Muscle of leg (tissue), 11 donors: ENCODE measurements around the gene CEBPE. TPM values are rescaled to one million over a fixed set of nuclear protein-coding genes. Genes with fewer than 3 reads are reported as not detected.

ENCODE experiments used
- DNase-seq: peaks from one replicate; pipeline ENCODE4 v3.0.0; 2013
- H3K27ac ChIP-seq: one replicate; pipeline ENCODE4 v1.5.1; 2013; ENCODE audit warnings: mild to moderate bottlenecking, low read length, control low read depth
- H3K27me3 ChIP-seq: one replicate; pipeline ENCODE4 v1.6.1; 2013; ENCODE audit warnings: low read length; ENCODE audit not compliant: control insufficient read depth, insufficient read depth
- H3K36me3 ChIP-seq: one replicate; pipeline ENCODE4 v1.6.1; 2013; ENCODE audit warnings: low read length; ENCODE audit not compliant: control insufficient read depth, insufficient read depth
- H3K4me1 ChIP-seq: one replicate; pipeline ENCODE4 v1.6.1; 2013; ENCODE audit warnings: low read length; ENCODE audit not compliant: control insufficient read depth, insufficient read depth
- H3K4me3 ChIP-seq: one replicate; pipeline ENCODE4 v1.5.1; 2013; ENCODE audit warnings: low read length, control low read depth
- H3K9me3 ChIP-seq: replicated peaks from 2 replicates; pipeline ENCODE4 v1.6.1; 2013; ENCODE audit warnings: low read depth, low read length; ENCODE audit not compliant: control insufficient read depth
- WGBS: methylation state at CpG from one replicate; pipeline ENCODE4 v1.1.5; 2013; ENCODE audit warnings: missing lambda C conversion rate; ENCODE audit not compliant: insufficient coverage; 5-methylcytosine and 5-hydroxymethylcytosine counted together
- polyA plus RNA-seq, 8 donors: library from polyadenylated mRNA; unstranded; fragments of 120-200 nt; gene quantifications; one replicate each; pipeline versions ENCODE4 v1.2.1 to v1.2.3, GENCODE V29; 2013; ENCODE audit warnings: inconsistent platforms in 1 of 8, low replicate concordance in 1 of 8; ENCODE audit not compliant: insufficient read length in 8 of 8, insufficient read depth in 1 of 8
- total RNA-seq: library from RNA; stranded (reverse); fragments of 120-200 nt; gene quantifications from one replicate; pipeline ENCODE4 v1.2.4, GENCODE V29; 2013

CEBPE gene
- total and polyA plus RNA-seq, 9 donors, result 0.12 to 0.33 (median 0.16) TPM

- no peak overlapping the region for H3K4me3 ChIP-seq
- no peak overlapping the region for H3K27ac ChIP-seq
- WGBS, result 78% methylated on average over 1 of the region's 3 CpGs
- H3K4me1 ChIP-seq, result no peaks in the 10 kb centered on the region
- H3K27me3 ChIP-seq, result no peaks in the 10 kb centered on the region
- no peak for DNase-seq
- H3K36me3 ChIP-seq, result no peaks in the 10 kb centered on the region
- H3K9me3 ChIP-seq, result no peaks in the 10 kb centered on the region
Observed at GRCh38 chr14:23130871-23131270, 11.8 kb upstream of the CEBPE start.

GRCh38 chr14:23129759-23130316 is 10.8 kb upstream of the CEBPE start:
- no peaks in the 10 kb centered on the region for H3K9me3 ChIP-seq
- no peak for DNase-seq
- no peaks in the 10 kb centered on the region for H3K4me1 ChIP-seq
- WGBS, result 69% methylated on average over 2 of the region's 7 CpGs
- H3K4me3 ChIP-seq, result no peak overlapping the region
- no peaks in the 10 kb centered on the region for H3K36me3 ChIP-seq
- no peaks in the 10 kb centered on the region for H3K27me3 ChIP-seq
- H3K27ac ChIP-seq, result no peak overlapping the region

GRCh38 chr14:23128969-23129758 is 10.1 kb upstream of the CEBPE start:
- H3K36me3 ChIP-seq, result no peaks in the 10 kb centered on the region

GRCh38 chr14:23127861-23128260 is 8.8 kb upstream of the CEBPE start:
- H3K4me1 ChIP-seq, result peaks cover 9% of the 10 kb centered on the region
- H3K4me3 ChIP-seq, result no peak overlapping the region
- no peak for DNase-seq
- H3K9me3 ChIP-seq, result no peaks in the 10 kb centered on the region
- no peaks in the 10 kb centered on the region for H3K36me3 ChIP-seq
- no peaks in the 10 kb centered on the region for H3K27me3 ChIP-seq
- WGBS, result 100% methylated on average over 1 of the region's 3 CpGs
- no peak overlapping the region for H3K27ac ChIP-seq

More at GRCh38 chr14:23128969-23129758, 10.1 kb upstream of the CEBPE start:
- Histone ChIP-seq H3K27me3 (no peaks in the 10 kb centered on the region), H3K27ac (no peak overlapping the region), H3K9me3 (no peaks in the 10 kb centered on the region), H3K4me1 (no peaks in the 10 kb centered on the region), H3K4me3 (no peak overlapping the region)
- WGBS, result 98% methylated on average over 4 of the region's 7 CpGs
- DNase-seq, result no peak

- no peaks in the 10 kb centered on the region for H3K36me3 ChIP-seq
- peaks cover 9% of the 10 kb centered on the region for H3K4me1 ChIP-seq
- H3K27ac ChIP-seq, result no peak overlapping the region
- DNase-seq, result no peak
- 64% methylated on average over 3 of the region's 8 CpGs for WGBS
- no peaks in the 10 kb centered on the region for H3K27me3 ChIP-seq
- no peak overlapping the region for H3K4me3 ChIP-seq
- H3K9me3 ChIP-seq, result no peaks in the 10 kb centered on the region
Observed at GRCh38 chr14:23126548-23127278, 7.7 kb upstream of the CEBPE start.

GRCh38 chr14:23125933-23126524 is 7.0 kb upstream of the CEBPE start:
- 28% methylated on average over 7 of the region's 9 CpGs for WGBS
- H3K36me3 ChIP-seq, result no peaks in the 10 kb centered on the region
- H3K27ac ChIP-seq, result no peak overlapping the region
- H3K27me3 ChIP-seq, result no peaks in the 10 kb centered on the region
- H3K4me3 ChIP-seq, result no peak overlapping the region
- DNase-seq, result no peak
- H3K9me3 ChIP-seq, result no peaks in the 10 kb centered on the region
- H3K4me1 ChIP-seq, result peaks cover 9% of the 10 kb centered on the region

GRCh38 chr14:23125011-23125410 is 6.0 kb upstream of the CEBPE start:
- Histone ChIP-seq H3K27ac (no peak overlapping the region), H3K27me3 (no peaks in the 10 kb centered on the region), H3K4me1 (peaks cover 11% of the 10 kb centered on the region), H3K4me3 (no peak overlapping the region), H3K9me3 (no peaks in the 10 kb centered on the region), H3K36me3 (no peaks in the 10 kb centered on the region)
- no peak for DNase-seq
- WGBS, result 83% methylated on average over 1 of the region's 3 CpGs

- Histone ChIP-seq H3K4me1 (peaks cover 13% of the 10 kb centered on the region), H3K27me3 (no peaks in the 10 kb centered on the region), H3K9me3 (no peaks in the 10 kb centered on the region), H3K36me3 (no peaks in the 10 kb centered on the region), H3K4me3 (no peak overlapping the region), H3K27ac (no peak overlapping the region)
- no peak for DNase-seq
- 96% methylated on average over 9 of the region's 13 CpGs for WGBS
Observed at GRCh38 chr14:23124337-23124954, 5.4 kb upstream of the CEBPE start.

GRCh38 chr14:23123419-23123818 is 4.4 kb upstream of the CEBPE start:
- no peak overlapping the region for H3K27ac ChIP-seq
- no peaks in the 10 kb centered on the region for H3K27me3 ChIP-seq
- H3K9me3 ChIP-seq, result no peaks in the 10 kb centered on the region
- no peak overlapping the region for H3K4me3 ChIP-seq
- WGBS, result 66% methylated on average over 6 of the region's 8 CpGs
- no peaks in the 10 kb centered on the region for H3K36me3 ChIP-seq
- peak; percentile 32 for DNase-seq
- peaks cover 13% of the 10 kb centered on the region for H3K4me1 ChIP-seq

- Histone ChIP-seq H3K27me3 (no peaks in the 10 kb centered on the region), H3K4me1 (peaks cover 13% of the 10 kb centered on the region), H3K27ac (no peak overlapping the region), H3K9me3 (no peaks in the 10 kb centered on the region), H3K36me3 (no peaks in the 10 kb centered on the region), H3K4me3 (no peak overlapping the region)
- WGBS, result 81% methylated on average over 4 of the region's 6 CpGs
- DNase-seq, result no peak
Observed at GRCh38 chr14:23122086-23122485, 3.0 kb upstream of the CEBPE start.
